PFSK-1 (cell line): ENCODE measurements around the gene NBEAL2.

Experiments
- FOXP2 ChIP-seq: optimal IDR thresholded peaks from 2 replicates; pipeline ENCODE3; 2011; ENCODE audit warnings: borderline replicate concordance, control low read depth, inconsistent platforms; ENCODE audit not compliant: insufficient read depth; ENCODE audit errors: extremely low read length, extremely low read depth
- POLR2AphosphoS5 ChIP-seq: IDR thresholded peaks from 2 replicates; pipeline ENCODE4 v1.6.1; 2012; ENCODE audit warnings: low read depth, mild to moderate bottlenecking, control low read depth, low read length, moderate library complexity
- REST ChIP-seq, 2 experiments: IDR thresholded peaks; 2 replicates each; pipeline versions ENCODE4 v1.6.1 to v1.8.0; 2011 to 2012; ENCODE audit warnings: low read depth in 2 of 2, low read length in 2 of 2, control low read depth in 1 of 2, inconsistent platforms in 1 of 2, mild to moderate bottlenecking in 1 of 2, moderate library complexity in 1 of 2; ENCODE audit not compliant: insufficient read depth in 1 of 2
- SIN3A ChIP-seq: IDR thresholded peaks from 2 replicates; pipeline ENCODE4 v1.6.1; 2012; ENCODE audit warnings: mild to moderate bottlenecking, low read length, moderate library complexity, borderline replicate concordance; ENCODE audit not compliant: insufficient read depth
- TAF1 ChIP-seq: IDR thresholded peaks from 2 replicates; pipeline ENCODE4 v1.6.1; 2012; ENCODE audit warnings: low read length, control low read depth, borderline replicate concordance; ENCODE audit not compliant: insufficient read depth

The NBEAL2 gene

GRCh38 chr3:46931631-46932331, 47.7 kb upstream of the NBEAL2 start:
- TF ChIP-seq SIN3A (no peak), TAF1 (no peak), POLR2AphosphoS5 (no peak), FOXP2 (no peak), REST (IDR thresholded peaks at IDR 0.05; ENCODE audit: insufficient read depth in 1 of 2, low read depth in 2 of 2, low read length in 2 of 2) (no peak)

GRCh38 chr3:46932455-46933225, 46.8 kb upstream of the NBEAL2 start:
- no peak for TF ChIP-seq TAF1
- TF ChIP-seq FOXP2 = no peak
- no peak for TF ChIP-seq SIN3A

- TF ChIP-seq SIN3A (no peak), FOXP2 (no peak), REST (IDR thresholded peaks at IDR 0.05; ENCODE audit: insufficient read depth in 1 of 2, low read depth in 2 of 2, low read length in 2 of 2) (no peak), TAF1 (no peak), POLR2AphosphoS5 (no peak)
Observed at GRCh38 chr3:46933261-46933660, 46.2 kb upstream of the NBEAL2 start.

- TF ChIP-seq SIN3A = no peak
- no peak for TF ChIP-seq REST (IDR thresholded peaks at IDR 0.05; ENCODE audit: insufficient read depth in 1 of 2, low read depth in 2 of 2, low read length in 2 of 2)
- no peak for TF ChIP-seq POLR2AphosphoS5
- no peak for TF ChIP-seq TAF1
- TF ChIP-seq FOXP2 = no peak
Observed at GRCh38 chr3:46934072-46934471, 45.4 kb upstream of the NBEAL2 start.

- TF ChIP-seq TAF1 = no peak
Observed at GRCh38 chr3:46934498-46935167, 44.8 kb upstream of the NBEAL2 start.
